ENCODE data around the gene PRKG1. TPM values are rescaled to one million over a fixed set of nuclear protein-coding genes. Genes with fewer than 3 reads are reported as not detected.
A peak's percentile ranks its signal among the peaks of the same experiment; 100 is the strongest.

Gene PRKG1
- total and polyA plus RNA-seq, 2 donors from 2014 or later: 3.6 to 14.8 TPM

GRCh38 chr10:51244748-51245490 is 170.6 kb downstream of the PRKG1 start:
- intact Hi-C loops (cut with DNase I): no loop called here
- Histone ChIP-seq H3K9me3 (ENCODE audit: control insufficient read depth in 2 of 3, insufficient read depth in 1 of 3, low read length in 3 of 3) (no peaks in the 10 kb centered on the region), H3K36me3 (ENCODE audit: control insufficient read depth in 2 of 3, insufficient read depth in 3 of 3, low read length in 3 of 3) (no peaks in the 10 kb centered on the region), H3K4me1 (ENCODE audit: control insufficient read depth in 2 of 3, insufficient read depth in 2 of 3, low read depth in 1 of 3, low read length in 3 of 3) (peaks cover 2 to 10% (median 9%) of the 10 kb centered on the region in 3 donors), H3K27me3 (ENCODE audit: control insufficient read depth, insufficient read depth, low read length) (no peaks in the 10 kb centered on the region), H3K9ac (ENCODE audit: low read length in 3 of 3) (no peak overlapping the region), H3K4me3 (ENCODE audit: low read length in 3 of 3) (no peak overlapping the region), H3K27ac (ENCODE audit: low read depth in 2 of 2, low read length in 2 of 2) (peak overlapping the region in 1 of 2 donors; percentile 5)
- peak; percentile 95 for FAIRE-seq
- peak in 4 of 5 donors; percentile 37 to 94 (median 78) for DNase-seq
- TF ChIP-seq CTCF (IDR thresholded peaks at IDR 0.05; ENCODE audit: borderline replicate concordance, extremely low read depth, insufficient read depth): no peak

GRCh38 chr10:51246156-51246555 is 171.9 kb downstream of the PRKG1 start:
- peaks cover 0 to 9% (median 2%) of the 10 kb centered on the region in 3 donors for H3K4me1 ChIP-seq (ENCODE audit: control insufficient read depth in 2 of 3, insufficient read depth in 2 of 3, low read depth in 1 of 3, low read length in 3 of 3)
- no peaks in the 10 kb centered on the region for H3K36me3 ChIP-seq (ENCODE audit: control insufficient read depth in 2 of 3, insufficient read depth in 3 of 3, low read length in 3 of 3)
- no peak for FAIRE-seq
- no peak for TF ChIP-seq CTCF (IDR thresholded peaks at IDR 0.05; ENCODE audit: borderline replicate concordance, extremely low read depth, insufficient read depth)
- no peak overlapping the region for H3K4me3 ChIP-seq (ENCODE audit: low read length in 3 of 3)
- DNase-seq: no peak
- H3K9me3 ChIP-seq (ENCODE audit: control insufficient read depth in 2 of 3, insufficient read depth in 1 of 3, low read length in 3 of 3): no peaks in the 10 kb centered on the region
- H3K27me3 ChIP-seq (ENCODE audit: control insufficient read depth, insufficient read depth, low read length): no peaks in the 10 kb centered on the region
- H3K9ac ChIP-seq (ENCODE audit: low read length in 3 of 3): no peak overlapping the region
- no peak overlapping the region for H3K27ac ChIP-seq (ENCODE audit: low read depth in 2 of 2, low read length in 2 of 2)
- intact Hi-C loops (cut with DNase I): no loop called here

GRCh38 chr10:51250278-51250920 is 176.1 kb downstream of the PRKG1 start:
- TF ChIP-seq CTCF (IDR thresholded peaks at IDR 0.05; ENCODE audit: borderline replicate concordance, extremely low read depth, insufficient read depth): no peak
- Histone ChIP-seq H3K4me1 (ENCODE audit: control insufficient read depth in 2 of 3, insufficient read depth in 2 of 3, low read depth in 1 of 3, low read length in 3 of 3) (peaks cover 0 to 3% (median 2%) of the 10 kb centered on the region in 3 donors), H3K27me3 (ENCODE audit: control insufficient read depth, insufficient read depth, low read length) (no peaks in the 10 kb centered on the region), H3K4me3 (ENCODE audit: low read length in 3 of 3) (no peak overlapping the region), H3K36me3 (ENCODE audit: control insufficient read depth in 2 of 3, insufficient read depth in 3 of 3, low read length in 3 of 3) (no peaks in the 10 kb centered on the region), H3K9ac (ENCODE audit: low read length in 3 of 3) (no peak overlapping the region), H3K9me3 (ENCODE audit: control insufficient read depth in 2 of 3, insufficient read depth in 1 of 3, low read length in 3 of 3) (no peaks in the 10 kb centered on the region), H3K27ac (ENCODE audit: low read depth in 2 of 2, low read length in 2 of 2) (no peak overlapping the region)
- no peak for FAIRE-seq
- DNase-seq: peak in 1 of 5 donors; percentile 17
- intact Hi-C loops (cut with DNase I): no loop called here
